GM18909 (cell line): ENCODE results near the gene HSF5.

Experiments used
- ATAC-seq: cut with Tn5 transposase; IDR thresholded peaks from one replicate; pipeline ENCODE4 v1.9.1; 2021; ENCODE audit warnings: mild to moderate bottlenecking; ENCODE audit not compliant: unreplicated experiment, poor library complexity

Gene HSF5

GRCh38 chr17:58487589-58488427 lies at the start of gene HSF5:
Gene HSF5 (minus strand): TSS chr17:58488408. CDS start chr17:58488274, 134 bp downstream.
- ATAC-seq: no peak

- no peak for ATAC-seq
These were observed 49.1 kb upstream of the HSF5 start for GRCh38 chr17:58537266-58537665.

- no peak for ATAC-seq
These were observed 48.3 kb upstream of the HSF5 start for GRCh38 chr17:58536542-58536941.

- no peak for ATAC-seq
These were observed 47.2 kb upstream of the HSF5 start for GRCh38 chr17:58535431-58535830.

GRCh38 chr17:58534901-58535421 lies 46.8 kb upstream of the HSF5 start:
- no peak for ATAC-seq

- no peak for ATAC-seq
These were observed 46.1 kb upstream of the HSF5 start for GRCh38 chr17:58534331-58534730.

GRCh38 chr17:58533616-58534188 lies 45.5 kb upstream of the HSF5 start:
- ATAC-seq: no peak

GRCh38 chr17:58532555-58532951 lies 44.3 kb upstream of the HSF5 start:
- ATAC-seq: no peak

GRCh38 chr17:58531661-58532554 lies 43.7 kb upstream of the HSF5 start:
- peak; percentile 63 for ATAC-seq

GRCh38 chr17:58531122-58531521 lies 42.9 kb upstream of the HSF5 start:
- no peak for ATAC-seq

GRCh38 chr17:58530655-58531054 lies 42.4 kb upstream of the HSF5 start:
- ATAC-seq: no peak

- no peak for ATAC-seq
These were observed 41.1 kb upstream of the HSF5 start for GRCh38 chr17:58529275-58529674.

- ATAC-seq: no peak
These were observed 40.2 kb upstream of the HSF5 start for GRCh38 chr17:58528443-58528842.

- no peak for ATAC-seq
These were observed 39.7 kb upstream of the HSF5 start for GRCh38 chr17:58527949-58528348.

- no peak for ATAC-seq
These were observed 39.1 kb upstream of the HSF5 start for GRCh38 chr17:58527306-58527705.

- no peak for ATAC-seq
These were observed 37.0 kb upstream of the HSF5 start for GRCh38 chr17:58525239-58525638.

GRCh38 chr17:58521680-58522079 lies 33.5 kb upstream of the HSF5 start:
- ATAC-seq: no peak

- ATAC-seq: no peak
These were observed 32.7 kb upstream of the HSF5 start for GRCh38 chr17:58520843-58521430.

GRCh38 chr17:58517928-58518609 lies 29.9 kb upstream of the HSF5 start:
- peak; percentile 84 for ATAC-seq
